RWPE1 (cell line): ENCODE results near the gene PRKCH.

ENCODE experiments used
- CTCF ChIA-PET: fragments of 350-600 bp; sonication (Branson Sonifier 250); formaldehyde crosslinking; extraction: SDS; loops from one replicate; lab custom pipeline; 2021; lab: Yijun Ruan, JAX
- POLR2A ChIA-PET: fragments of 400-600 bp; formaldehyde crosslinking; extraction: SDS; loops from one replicate; lab custom pipeline; 2020; ENCODE audit warnings: antibody characterized with exemption; ENCODE audit not compliant: low non-redundant PET; lab: Yijun Ruan, JAX
- DNase-seq: peaks from one replicate; pipeline ENCODE4 v3.0.0; 2012; ENCODE audit warnings: low spot score
- H3K27ac ChIP-seq: fragments of 450-650 bp; 2 replicates; pipeline ENCODE4 v1.5.1; 2017
- CTCF ChIP-seq: fragments of 450-650 bp; conservative IDR thresholded peaks from 2 replicates; pipeline ENCODE4 v1.5.1; 2017; ENCODE audit warnings: low read depth, mild to moderate bottlenecking

The PRKCH gene

GRCh38 chr14:61419201-61419600, 97.8 kb downstream of the PRKCH start:
- ChIA-PET POLR2A (no interaction called here), CTCF (no interaction called here)
- H3K27ac ChIP-seq = no peak overlapping the region
- DNase-seq = no peak
- no peak for TF ChIP-seq CTCF

GRCh38 chr14:61420326-61420725, 98.9 kb downstream of the PRKCH start:
- TF ChIP-seq CTCF = no peak
- ChIA-PET POLR2A (interaction anchor here (0.6 kb wide), 1 partner anchor 99 kb away, joined by 3 read pairs; the partner anchor contains the start of gene PRKCH), CTCF (interaction anchor here (0.7 to 1.6 kb wide), 2 partner anchors 13 to 390 kb away, joined by 3 read pairs; no protein-coding TSS in a partner anchor)
- peak; percentile 67 for DNase-seq
- H3K27ac ChIP-seq = peak overlapping the region; percentile 66

GRCh38 chr14:61421212-61421923, 100.0 kb downstream of the PRKCH start:
- no peak for DNase-seq
- ChIA-PET CTCF (interaction anchor here (1.6 kb wide), 1 partner anchor 12 kb away, joined by 3 read pairs; no protein-coding TSS in a partner anchor), POLR2A (no interaction called here)
- TF ChIP-seq CTCF = no peak
- H3K27ac ChIP-seq = no peak overlapping the region

GRCh38 chr14:61426048-61426447, 104.7 kb downstream of the PRKCH start:
- ChIA-PET POLR2A (no interaction called here), CTCF (no interaction called here)
- DNase-seq = no peak
- H3K27ac ChIP-seq = no peak overlapping the region
- no peak for TF ChIP-seq CTCF

GRCh38 chr14:61428261-61428660, 106.9 kb downstream of the PRKCH start:
- ChIA-PET POLR2A (interaction anchor here (0.6 kb wide), 1 partner anchor 114 kb away, joined by 3 read pairs; no protein-coding TSS in a partner anchor), CTCF (no interaction called here)
- TF ChIP-seq CTCF = no peak
- no peak overlapping the region for H3K27ac ChIP-seq
- no peak for DNase-seq

- no peak overlapping the region for H3K27ac ChIP-seq
- TF ChIP-seq CTCF = no peak
- ChIA-PET POLR2A (no interaction called here), CTCF (no interaction called here)
- no peak for DNase-seq
These were observed 107.9 kb downstream of the PRKCH start for GRCh38 chr14:61429316-61429715.
